T-helper 1 cell treated with Interleukin-12 subunit alpha and Interleukin-12 subunit beta and Interleukin-4 antibody, amounts not matched to agents 30 μg/mL and 1 μg/mL, for 36 hours (primary cell): ENCODE results near the gene CALML3.

Experiments
- H3K27ac Mint-ChIP-seq: one replicate; pipeline ENCODE4 v1.8.0; 2021; ENCODE audit warnings: mild to moderate bottlenecking, mixed read lengths
- H3K27me3 Mint-ChIP-seq: one replicate; pipeline ENCODE4 v1.8.0; 2021; ENCODE audit warnings: low read depth, mixed read lengths
- H3K36me3 Mint-ChIP-seq: one replicate; pipeline ENCODE4 v1.8.0; 2021; ENCODE audit warnings: low read depth, mixed read lengths
- H3K4me1 Mint-ChIP-seq: one replicate; pipeline ENCODE4 v1.8.0; 2021; ENCODE audit warnings: low read depth, mixed read lengths
- H3K4me3 Mint-ChIP-seq: one replicate; pipeline ENCODE4 v1.8.0; 2021; ENCODE audit warnings: mild to moderate bottlenecking, moderate library complexity, mixed read lengths
- H3K9me3 Mint-ChIP-seq: one replicate; pipeline ENCODE4 v1.8.0; 2021; ENCODE audit warnings: mixed read lengths

Gene CALML3

DNA sequence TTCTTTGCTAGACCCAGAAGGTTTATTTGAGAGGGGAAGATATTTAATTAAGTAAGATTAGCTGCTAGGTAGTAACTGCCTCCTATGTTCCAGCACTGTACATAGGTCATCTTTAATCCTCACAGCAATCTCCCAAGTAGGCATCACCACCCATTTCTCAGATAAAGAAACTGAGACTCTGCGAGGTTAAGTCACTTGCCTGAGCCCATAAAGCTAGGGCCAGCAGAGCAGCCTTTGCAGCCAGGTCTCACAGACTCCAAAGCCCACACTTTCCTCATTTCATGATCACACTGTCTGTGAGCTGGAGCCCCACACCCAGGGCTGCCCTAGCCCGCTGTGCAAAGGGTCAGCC lies 20.6 kb downstream of the CALML3 start:
- Mint-ChIP-seq H3K27ac (no peak overlapping the region), H3K36me3 (peaks cover 2% of the 10 kb centered on the region), H3K27me3 (peaks cover 14% of the 10 kb centered on the region), H3K4me3 (no peak overlapping the region), H3K9me3 (peaks cover 17% of the 10 kb centered on the region), H3K4me1 (no peaks in the 10 kb centered on the region)

DNA sequence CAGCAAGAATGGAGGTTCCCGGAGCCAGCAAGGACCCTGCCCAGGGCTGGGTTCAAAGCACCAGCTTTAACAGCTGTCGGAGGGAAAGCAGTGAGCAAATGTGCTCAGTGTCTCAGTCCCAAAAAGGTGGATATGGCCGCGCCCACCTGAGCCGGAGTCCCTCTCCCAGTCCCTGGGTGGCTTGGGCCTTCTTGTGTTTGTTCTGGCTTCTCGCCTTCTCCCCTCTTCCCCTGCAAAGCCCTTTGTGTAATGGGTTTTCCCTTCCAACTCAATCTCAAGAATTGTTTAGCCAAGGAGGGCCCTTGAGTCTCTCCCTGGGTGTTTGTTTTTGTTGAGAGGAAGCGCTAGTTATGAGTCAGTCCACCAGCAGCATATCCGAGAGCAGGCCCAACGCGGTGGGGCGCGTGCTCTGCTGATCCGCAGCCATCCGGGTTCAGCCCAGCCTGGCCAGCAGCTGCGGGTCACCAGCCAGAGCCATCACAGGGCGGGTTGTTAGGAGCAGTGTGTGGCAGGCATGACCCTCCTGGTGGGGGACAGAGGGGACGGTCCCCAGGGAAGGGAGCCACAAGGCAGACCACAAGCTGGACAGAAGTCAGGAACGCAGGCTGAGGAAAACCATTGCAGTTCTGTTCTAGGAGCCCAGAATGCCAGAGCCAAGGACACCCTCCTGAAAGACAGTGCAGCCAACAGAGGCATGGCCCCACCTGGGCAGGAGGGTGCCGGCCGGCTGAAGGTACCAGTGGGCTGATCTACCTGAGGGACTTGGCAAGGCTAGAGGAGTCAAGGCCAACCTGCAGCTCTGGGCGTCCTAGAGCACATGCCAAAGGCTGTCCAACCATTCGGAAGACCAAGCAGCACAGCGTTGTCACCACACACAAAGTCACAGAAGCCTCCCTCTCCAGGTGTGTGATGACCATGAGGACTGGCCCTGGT lies 21.3 kb downstream of the CALML3 start:
- Mint-ChIP-seq H3K27ac (no peak overlapping the region), H3K4me1 (peaks cover 2% of the 10 kb centered on the region), H3K36me3 (peaks cover 2% of the 10 kb centered on the region), H3K9me3 (peaks cover 13% of the 10 kb centered on the region), H3K4me3 (no peak overlapping the region), H3K27me3 (peaks cover 14% of the 10 kb centered on the region)

DNA sequence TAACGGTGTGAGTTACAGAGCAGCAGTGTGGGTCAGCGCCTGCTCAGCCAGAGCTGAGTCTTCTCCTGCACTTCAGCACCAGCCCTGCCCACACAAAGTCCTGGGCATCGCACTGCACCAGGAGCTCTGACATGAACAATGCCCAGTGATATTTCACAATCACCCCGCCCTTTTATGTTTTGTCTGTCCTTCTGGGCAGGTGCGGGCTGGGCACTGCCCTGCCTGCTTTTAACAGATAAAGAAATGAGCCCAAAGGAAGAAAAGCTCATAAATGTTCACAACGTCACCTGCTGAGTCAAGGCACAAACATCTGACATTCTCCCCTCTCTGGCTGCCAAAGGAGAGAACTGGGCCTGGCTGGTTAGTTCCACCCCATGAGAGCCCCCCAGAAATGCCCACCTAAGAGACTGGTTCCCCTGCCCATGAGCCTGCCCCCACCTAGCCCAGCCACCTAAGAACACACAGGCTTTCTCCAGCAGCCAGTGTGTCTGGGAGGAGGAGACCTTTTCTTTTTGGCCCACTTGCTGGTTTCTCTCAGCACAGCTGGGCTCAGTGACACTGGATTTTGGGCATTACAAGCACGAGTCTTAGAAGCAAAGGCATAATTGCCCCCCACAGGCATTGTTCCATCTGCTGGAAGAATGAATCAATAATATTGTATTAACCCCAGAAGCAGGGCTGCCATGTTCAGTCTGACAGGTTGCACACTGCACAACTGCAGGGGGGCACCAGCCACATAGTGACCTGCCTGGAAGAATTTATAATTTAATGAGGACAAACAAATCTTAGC lies 22.3 kb downstream of the CALML3 start:
- Mint-ChIP-seq H3K27ac (no peak overlapping the region), H3K4me3 (no peak overlapping the region), H3K4me1 (peaks cover 11% of the 10 kb centered on the region), H3K27me3 (peaks cover 14% of the 10 kb centered on the region), H3K36me3 (no peaks in the 10 kb centered on the region), H3K9me3 (peaks cover 8% of the 10 kb centered on the region)

GRCh38 chr10:5547681-5547930 lies 22.8 kb downstream of the CALML3 start:
- no peak overlapping the region for H3K27ac Mint-ChIP-seq
- H3K36me3 Mint-ChIP-seq, result no peaks in the 10 kb centered on the region
- H3K4me1 Mint-ChIP-seq, result peaks cover 16% of the 10 kb centered on the region
- H3K9me3 Mint-ChIP-seq, result peaks cover 4% of the 10 kb centered on the region
- peaks cover 14% of the 10 kb centered on the region for H3K27me3 Mint-ChIP-seq
- H3K4me3 Mint-ChIP-seq, result no peak overlapping the region

GRCh38 chr10:5547931-5548660 lies 23.3 kb downstream of the CALML3 start:
- Mint-ChIP-seq H3K27me3 (peaks cover 16% of the 10 kb centered on the region), H3K4me3 (no peak overlapping the region), H3K9me3 (peaks cover 4% of the 10 kb centered on the region), H3K4me1 (peaks cover 20% of the 10 kb centered on the region), H3K27ac (no peak overlapping the region), H3K36me3 (no peaks in the 10 kb centered on the region)

DNA sequence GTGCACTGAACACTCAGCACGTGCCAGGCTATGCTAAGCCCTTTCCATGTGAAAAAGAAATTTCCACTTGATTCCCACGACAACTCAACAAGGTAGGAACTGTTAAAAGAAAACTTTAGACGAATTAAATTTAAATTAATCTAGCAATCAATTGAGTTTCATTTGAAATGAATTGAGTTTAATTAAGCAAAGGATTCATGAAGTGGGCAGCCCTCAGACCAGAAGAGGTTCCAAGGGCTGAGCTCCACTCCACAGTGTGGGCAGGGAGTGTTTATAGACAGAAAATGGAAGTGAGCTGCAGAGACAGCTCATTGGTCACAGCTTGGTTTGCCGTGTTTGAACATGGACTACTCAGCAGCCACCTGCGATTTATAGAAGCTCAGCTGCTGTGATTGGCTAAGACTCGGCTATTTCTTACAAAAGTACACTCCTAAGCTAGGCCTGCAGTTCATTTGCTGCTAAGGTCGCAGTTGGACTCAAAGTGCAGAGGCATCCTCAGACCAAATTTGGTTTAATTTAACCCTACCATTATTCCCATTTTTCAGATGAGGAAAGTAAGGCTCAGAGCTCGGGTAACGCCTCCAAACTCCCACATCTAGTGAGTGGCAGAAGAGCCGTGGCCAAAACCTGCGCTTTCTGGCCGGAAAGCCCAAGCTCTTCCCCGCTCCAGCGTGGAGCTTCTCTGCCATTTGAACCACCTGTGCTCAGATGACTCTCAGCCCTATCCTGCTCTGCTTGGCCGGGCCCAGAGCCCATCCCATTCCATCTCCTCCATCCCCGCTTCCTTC lies 24.9 kb downstream of the CALML3 start:
- no peak overlapping the region for H3K4me3 Mint-ChIP-seq

GRCh38 chr10:5550250-5550545 lies 25.4 kb downstream of the CALML3 start:
- Mint-ChIP-seq H3K27me3 (peaks cover 6% of the 10 kb centered on the region), H3K4me1 (peaks cover 24% of the 10 kb centered on the region), H3K27ac (no peak overlapping the region), H3K36me3 (no peaks in the 10 kb centered on the region), H3K9me3 (no peaks in the 10 kb centered on the region), H3K4me3 (no peak overlapping the region)

More for the DNA sequence above, 24.9 kb downstream of the CALML3 start:
- Mint-ChIP-seq H3K36me3 (no peaks in the 10 kb centered on the region), H3K27me3 (peaks cover 12% of the 10 kb centered on the region), H3K27ac (no peak overlapping the region), H3K4me1 (peaks cover 23% of the 10 kb centered on the region), H3K9me3 (no peaks in the 10 kb centered on the region)

GRCh38 chr10:5550621-5551530 lies 26.1 kb downstream of the CALML3 start:
- Mint-ChIP-seq H3K9me3 (no peaks in the 10 kb centered on the region), H3K36me3 (no peaks in the 10 kb centered on the region), H3K27ac (no peak overlapping the region), H3K4me1 (peaks cover 24% of the 10 kb centered on the region), H3K27me3 (peaks cover 6% of the 10 kb centered on the region), H3K4me3 (no peak overlapping the region)

DNA sequence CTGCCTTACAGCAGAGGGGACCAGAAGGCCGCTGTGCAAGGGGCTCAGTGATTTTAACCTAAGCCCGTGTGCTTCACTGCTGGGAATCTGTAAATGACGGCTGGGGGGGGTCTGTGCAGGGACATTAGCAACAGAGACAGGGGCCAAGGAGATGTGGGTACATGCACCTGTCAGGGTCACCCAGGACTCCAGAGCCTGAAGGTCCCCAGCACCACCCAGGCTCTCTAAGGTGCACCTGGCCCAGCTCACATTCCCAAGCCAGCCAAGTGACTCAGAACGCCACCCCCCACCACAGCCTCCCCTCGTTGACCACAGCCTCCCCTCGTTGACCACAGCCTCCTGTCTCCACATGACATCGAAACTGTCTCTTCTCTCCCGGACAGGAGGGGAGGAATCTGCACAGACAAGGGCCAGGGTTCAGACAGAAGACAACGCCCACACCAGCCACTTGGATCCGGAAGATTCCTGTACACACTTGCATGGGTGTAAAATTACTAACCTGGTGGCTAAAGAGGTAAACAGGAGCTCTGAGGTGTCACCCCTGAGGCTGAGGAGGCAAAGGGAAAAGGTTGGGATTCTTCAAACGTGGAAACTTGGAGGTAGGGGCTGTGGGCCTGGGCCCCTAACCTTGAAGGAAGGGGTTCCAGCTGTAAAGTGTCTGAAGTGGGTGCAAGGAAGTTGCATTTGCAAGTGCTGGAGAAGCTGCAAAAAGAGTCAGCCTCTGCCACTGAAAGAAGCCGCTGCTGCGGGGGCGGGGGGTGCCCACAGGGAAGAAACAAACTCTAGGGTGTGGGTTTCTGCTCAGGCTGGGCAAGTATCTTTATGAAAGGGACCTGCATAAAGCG lies 27.0 kb downstream of the CALML3 start:
- peaks cover 6% of the 10 kb centered on the region for H3K27me3 Mint-ChIP-seq
- H3K27ac Mint-ChIP-seq, result peak overlapping the region; percentile 56
- H3K4me3 Mint-ChIP-seq, result peak overlapping the region; percentile 22
- H3K4me1 Mint-ChIP-seq, result peaks cover 24% of the 10 kb centered on the region
- no peaks in the 10 kb centered on the region for H3K9me3 Mint-ChIP-seq
- H3K36me3 Mint-ChIP-seq, result no peaks in the 10 kb centered on the region

GRCh38 chr10:5552376-5553321 lies 27.9 kb downstream of the CALML3 start:
- Mint-ChIP-seq H3K27me3 (peaks cover 6% of the 10 kb centered on the region), H3K4me1 (peaks cover 24% of the 10 kb centered on the region), H3K27ac (peak overlapping the region; percentile 56), H3K9me3 (no peaks in the 10 kb centered on the region), H3K4me3 (peak overlapping the region; percentile 9), H3K36me3 (no peaks in the 10 kb centered on the region)

GRCh38 chr10:5553400-5554170 lies 28.8 kb downstream of the CALML3 start:
- Mint-ChIP-seq H3K36me3 (no peaks in the 10 kb centered on the region), H3K27ac (no peak overlapping the region), H3K4me3 (no peak overlapping the region), H3K27me3 (peaks cover 6% of the 10 kb centered on the region), H3K9me3 (no peaks in the 10 kb centered on the region), H3K4me1 (peaks cover 24% of the 10 kb centered on the region)
